ENCODE measurements around the gene C2CD4D.

Gene C2CD4D

GRCh38 chr1:151852733-151853132 is 13.1 kb upstream of the C2CD4D start:
- POLR2A ChIA-PET: no interaction called here
- CTCF ChIA-PET: interaction anchor here (0.7 to 2.2 kb wide), 3 partner anchors 9 to 318 kb away, joined by 3 to 6 read pairs (median 4); no protein-coding TSS in a partner anchor
- DNase-seq (ENCODE audit: extremely low spot score): no peak
- no peak for TF ChIP-seq CTCF (IDR thresholded peaks at IDR 0.05; ENCODE audit: control extremely low read depth, extremely low read depth, low read depth, missing control alignments)

- TF ChIP-seq CTCF (IDR thresholded peaks at IDR 0.05; ENCODE audit: control extremely low read depth, extremely low read depth, low read depth, missing control alignments): no peak
- POLR2A ChIA-PET: no interaction called here
- no peak for DNase-seq (ENCODE audit: extremely low spot score)
- CTCF ChIA-PET: interaction anchor here (2.2 kb wide), 1 partner anchor 8 kb away, joined by 6 read pairs; no protein-coding TSS in a partner anchor
Observed at GRCh38 chr1:151851886-151852285, 12.3 kb upstream of the C2CD4D start.

- no peak for DNase-seq (ENCODE audit: extremely low spot score)
- ChIA-PET CTCF (interaction anchor here (1.3 to 1.7 kb wide), 2 partner anchors 8 to 27 kb away, joined by 3 read pairs; no protein-coding TSS in a partner anchor), POLR2A (no interaction called here)
- TF ChIP-seq CTCF (IDR thresholded peaks at IDR 0.05; ENCODE audit: control extremely low read depth, extremely low read depth, low read depth, missing control alignments): no peak
Observed at GRCh38 chr1:151849871-151850270, 10.3 kb upstream of the C2CD4D start.

- TF ChIP-seq CTCF (IDR thresholded peaks at IDR 0.05; ENCODE audit: control extremely low read depth, extremely low read depth, low read depth, missing control alignments): no peak
- DNase-seq (ENCODE audit: extremely low spot score): no peak
- ChIA-PET POLR2A (no interaction called here), CTCF (interaction anchor here (0.9 to 1.7 kb wide), 4 partner anchors 9 to 28 kb away, joined by 3 read pairs; no protein-coding TSS in a partner anchor)
Observed at GRCh38 chr1:151849126-151849525, 9.5 kb upstream of the C2CD4D start.

GRCh38 chr1:151847867-151848596 is 8.4 kb upstream of the C2CD4D start:
- ChIA-PET CTCF (interaction anchor here (1.1 to 1.4 kb wide), 3 partner anchors 10 to 26 kb away, joined by 3 to 5 read pairs (median 4); no protein-coding TSS in a partner anchor), POLR2A (no interaction called here)
- TF ChIP-seq CTCF (IDR thresholded peaks at IDR 0.05; ENCODE audit: control extremely low read depth, extremely low read depth, low read depth, missing control alignments): no peak
- DNase-seq (ENCODE audit: extremely low spot score): no peak

GRCh38 chr1:151846686-151847237 is 7.1 kb upstream of the C2CD4D start:
- DNase-seq (ENCODE audit: extremely low spot score): no peak
- POLR2A ChIA-PET: no interaction called here
- CTCF ChIA-PET: interaction anchor here (1.3 kb wide), 1 partner anchor 11 kb away, joined by 5 read pairs; no protein-coding TSS in a partner anchor
- TF ChIP-seq CTCF (IDR thresholded peaks at IDR 0.05; ENCODE audit: control extremely low read depth, extremely low read depth, low read depth, missing control alignments): no peak

Measured in GM10248 (cell line).